GM23338 (cell line): ENCODE results near the gene DLG2. TPM values are rescaled to one million over a fixed set of nuclear protein-coding genes. Genes with fewer than 3 reads are reported as not detected.

Source experiments
- CREB1 ChIP-seq: fragments of 250-450 bp; sonication (Bioruptor Pico); IDR thresholded peaks from 2 replicates; pipeline ENCODE4 v1.5.0; 2020; ENCODE audit warnings: low read depth, mild to moderate bottlenecking, moderate library complexity
- ETS1 ChIP-seq: IDR thresholded peaks from 2 replicates; pipeline ENCODE4 v1.6.1; 2016; ENCODE audit warnings: antibody characterized with exemption
- EZH2phosphoT487 ChIP-seq: fragments of 200-600 bp; sonication (generic); IDR thresholded peaks from one replicate; pipeline ENCODE4 v1.8.1; 2018; ENCODE audit warnings: antibody characterized with exemption; ENCODE audit not compliant: unreplicated experiment
- JUNB ChIP-seq: IDR thresholded peaks from one replicate; pipeline ENCODE4 v1.6.1; 2016; ENCODE audit warnings: antibody characterized with exemption; ENCODE audit not compliant: unreplicated experiment
- NANOG ChIP-seq: IDR thresholded peaks from 2 replicates; pipeline ENCODE4 v1.6.1; 2016; ENCODE audit warnings: antibody characterized with exemption, borderline replicate concordance
- REST ChIP-seq: IDR thresholded peaks from one replicate; pipeline ENCODE4 v1.6.1; 2018; ENCODE audit warnings: antibody characterized with exemption; ENCODE audit not compliant: unreplicated experiment
- STAT1 ChIP-seq: IDR thresholded peaks from one replicate; pipeline ENCODE4 v1.6.1; 2016; ENCODE audit warnings: antibody characterized with exemption; ENCODE audit not compliant: unreplicated experiment
- ZNF114 ChIP-seq: fragments of 250-450 bp; sonication (Bioruptor Pico); IDR thresholded peaks from 2 replicates; pipeline ENCODE4 v1.5.0; 2020; ENCODE audit warnings: mild to moderate bottlenecking, moderate library complexity
- ZNF331 ChIP-seq: fragments of 250-450 bp; sonication (Bioruptor Pico); IDR thresholded peaks from 2 replicates; pipeline ENCODE4 v1.5.0; 2020; ENCODE audit warnings: low read depth, mild to moderate bottlenecking, moderate library complexity
- polyA plus RNA-seq: library from polyadenylated mRNA; unstranded; fragments of >200 nt; fragmentation: Nextera tagmentation; extraction: Ambion mirVana; gene quantifications from 2 replicates; pipeline ENCODE4 v1.2.1, GENCODE V29; 2016
- total RNA-seq: library from RNA; depleted of rRNA; stranded (reverse); fragments of >200 nt; shearing (Covaris generic); gene quantifications from 2 replicates; pipeline ENCODE4 v1.2.3, GENCODE V29; 2014
- TF ChIP-seq, protein P1 (sequence below): fragments of 250-450 bp; sonication (Bioruptor Pico); IDR thresholded peaks from 2 replicates; pipeline ENCODE4 v1.5.0; 2020; ENCODE audit warnings: mild to moderate bottlenecking, moderate library complexity

Gene DLG2
- total and polyA plus RNA-seq, 2 experiments from 2014 or later, result 19.8 to 21.5 TPM

DNA sequence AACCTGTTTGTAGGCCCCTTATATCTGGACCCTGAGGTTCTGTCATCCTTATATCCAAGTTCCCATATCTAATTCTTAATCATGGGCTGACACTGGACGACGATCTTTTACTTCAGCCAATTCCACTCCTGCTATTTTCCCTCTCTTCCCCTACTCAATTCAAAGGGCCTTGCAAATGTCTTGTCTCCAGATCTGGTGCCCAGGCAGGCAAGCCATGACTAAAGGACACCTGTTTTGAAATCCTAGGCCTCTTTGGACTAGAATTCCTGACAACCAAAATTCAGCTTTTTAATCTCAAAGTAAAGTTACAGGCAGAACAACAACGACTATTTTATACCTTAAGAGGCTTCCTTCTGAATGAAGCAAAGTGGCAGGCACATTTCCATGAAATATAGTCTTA is 963.4 kb downstream of the DLG2 start (continued):
- TF ChIP-seq, protein P1, sequence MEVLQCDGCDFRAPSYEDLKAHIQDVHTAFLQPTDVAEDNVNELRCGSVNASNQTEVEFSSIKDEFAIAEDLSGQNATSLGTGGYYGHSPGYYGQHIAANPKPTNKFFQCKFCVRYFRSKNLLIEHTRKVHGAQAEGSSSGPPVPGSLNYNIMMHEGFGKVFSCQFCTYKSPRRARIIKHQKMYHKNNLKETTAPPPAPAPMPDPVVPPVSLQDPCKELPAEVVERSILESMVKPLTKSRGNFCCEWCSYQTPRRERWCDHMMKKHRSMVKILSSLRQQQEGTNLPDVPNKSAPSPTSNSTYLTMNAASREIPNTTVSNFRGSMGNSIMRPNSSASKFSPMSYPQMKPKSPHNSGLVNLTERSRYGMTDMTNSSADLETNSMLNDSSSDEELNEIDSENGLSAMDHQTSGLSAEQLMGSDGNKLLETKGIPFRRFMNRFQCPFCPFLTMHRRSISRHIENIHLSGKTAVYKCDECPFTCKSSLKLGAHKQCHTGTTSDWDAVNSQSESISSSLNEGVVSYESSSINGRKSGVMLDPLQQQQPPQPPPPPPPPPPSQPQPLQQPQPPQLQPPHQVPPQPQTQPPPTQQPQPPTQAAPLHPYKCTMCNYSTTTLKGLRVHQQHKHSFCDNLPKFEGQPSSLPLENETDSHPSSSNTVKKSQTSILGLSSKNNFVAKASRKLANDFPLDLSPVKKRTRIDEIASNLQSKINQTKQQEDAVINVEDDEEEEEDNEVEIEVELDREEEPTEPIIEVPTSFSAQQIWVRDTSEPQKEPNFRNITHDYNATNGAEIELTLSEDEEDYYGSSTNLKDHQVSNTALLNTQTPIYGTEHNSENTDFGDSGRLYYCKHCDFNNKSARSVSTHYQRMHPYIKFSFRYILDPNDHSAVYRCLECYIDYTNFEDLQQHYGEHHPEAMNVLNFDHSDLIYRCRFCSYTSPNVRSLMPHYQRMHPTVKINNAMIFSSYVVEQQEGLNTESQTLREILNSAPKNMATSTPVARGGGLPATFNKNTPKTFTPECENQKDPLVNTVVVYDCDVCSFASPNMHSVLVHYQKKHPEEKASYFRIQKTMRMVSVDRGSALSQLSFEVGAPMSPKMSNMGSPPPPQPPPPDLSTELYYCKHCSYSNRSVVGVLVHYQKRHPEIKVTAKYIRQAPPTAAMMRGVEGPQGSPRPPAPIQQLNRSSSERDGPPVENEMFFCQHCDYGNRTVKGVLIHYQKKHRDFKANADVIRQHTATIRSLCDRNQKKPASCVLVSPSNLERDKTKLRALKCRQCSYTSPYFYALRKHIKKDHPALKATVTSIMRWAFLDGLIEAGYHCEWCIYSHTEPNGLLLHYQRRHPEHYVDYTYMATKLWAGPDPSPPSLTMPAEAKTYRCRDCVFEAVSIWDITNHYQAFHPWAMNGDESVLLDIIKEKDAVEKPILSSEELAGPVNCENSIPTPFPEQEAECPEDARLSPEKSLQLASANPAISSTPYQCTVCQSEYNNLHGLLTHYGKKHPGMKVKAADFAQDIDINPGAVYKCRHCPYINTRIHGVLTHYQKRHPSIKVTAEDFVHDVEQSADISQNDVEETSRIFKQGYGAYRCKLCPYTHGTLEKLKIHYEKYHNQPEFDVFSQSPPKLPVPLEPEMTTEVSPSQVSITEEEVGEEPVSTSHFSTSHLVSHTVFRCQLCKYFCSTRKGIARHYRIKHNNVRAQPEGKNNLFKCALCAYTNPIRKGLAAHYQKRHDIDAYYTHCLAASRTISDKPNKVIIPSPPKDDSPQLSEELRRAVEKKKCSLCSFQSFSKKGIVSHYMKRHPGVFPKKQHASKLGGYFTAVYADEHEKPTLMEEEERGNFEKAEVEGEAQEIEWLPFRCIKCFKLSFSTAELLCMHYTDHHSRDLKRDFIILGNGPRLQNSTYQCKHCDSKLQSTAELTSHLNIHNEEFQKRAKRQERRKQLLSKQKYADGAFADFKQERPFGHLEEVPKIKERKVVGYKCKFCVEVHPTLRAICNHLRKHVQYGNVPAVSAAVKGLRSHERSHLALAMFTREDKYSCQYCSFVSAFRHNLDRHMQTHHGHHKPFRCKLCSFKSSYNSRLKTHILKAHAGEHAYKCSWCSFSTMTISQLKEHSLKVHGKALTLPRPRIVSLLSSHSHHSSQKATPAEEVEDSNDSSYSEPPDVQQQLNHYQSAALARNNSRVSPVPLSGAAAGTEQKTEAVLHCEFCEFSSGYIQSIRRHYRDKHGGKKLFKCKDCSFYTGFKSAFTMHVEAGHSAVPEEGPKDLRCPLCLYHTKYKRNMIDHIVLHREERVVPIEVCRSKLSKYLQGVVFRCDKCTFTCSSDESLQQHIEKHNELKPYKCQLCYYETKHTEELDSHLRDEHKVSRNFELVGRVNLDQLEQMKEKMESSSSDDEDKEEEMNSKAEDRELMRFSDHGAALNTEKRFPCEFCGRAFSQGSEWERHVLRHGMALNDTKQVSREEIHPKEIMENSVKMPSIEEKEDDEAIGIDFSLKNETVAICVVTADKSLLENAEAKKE (CRISPR knock-in tag), result no peak
- no peak for TF ChIP-seq REST
- no peak for TF ChIP-seq NANOG
- no peak for TF ChIP-seq CREB1 (CRISPR knock-in tag)
- TF ChIP-seq ZNF331 (CRISPR knock-in tag), result no peak
- TF ChIP-seq STAT1, result no peak
- TF ChIP-seq JUNB, result no peak
- no peak for TF ChIP-seq ETS1
- no peak for TF ChIP-seq ZNF114 (CRISPR knock-in tag)
- no peak for TF ChIP-seq EZH2phosphoT487
